ENCODE results near the gene CYB561. TPM values are rescaled to one million over a fixed set of nuclear protein-coding genes. Genes with fewer than 3 reads are reported as not detected.

The CYB561 gene
- polyA plus RNA-seq, 3 donors from 2014 or later = 13.7 to 22.4 (median 21.0) TPM

- Mint-ChIP-seq H3K36me3 (peaks cover 15 to 42% (median 20%) of the 10 kb centered on the region in 3 donors), H3K4me3 (no peak overlapping the region), H3K27me3 (ENCODE audit: low read depth in 3 of 3) (no peaks in the 10 kb centered on the region), H3K27ac (no peak overlapping the region), H3K9me3 (no peaks in the 10 kb centered on the region), H3K4me1 (no peaks in the 10 kb centered on the region)
- no peak for DNase-seq
These were observed 50.9 kb downstream of the CYB561 start for GRCh38 chr17:63395075-63395805.

- no peaks in the 10 kb centered on the region for H3K27me3 Mint-ChIP-seq (ENCODE audit: low read depth in 3 of 3)
- no peak overlapping the region for H3K4me3 Mint-ChIP-seq
- H3K36me3 Mint-ChIP-seq = peaks cover 17 to 37% (median 20%) of the 10 kb centered on the region in 3 donors
- H3K9me3 Mint-ChIP-seq = no peaks in the 10 kb centered on the region
- no peak for DNase-seq
- no peaks in the 10 kb centered on the region for H3K4me1 Mint-ChIP-seq
- no peak overlapping the region for H3K27ac Mint-ChIP-seq
These were observed 56.0 kb downstream of the CYB561 start for GRCh38 chr17:63390090-63390489.

GRCh38 chr17:63387656-63388340 is 58.3 kb downstream of the CYB561 start:
- Mint-ChIP-seq H3K27me3 (ENCODE audit: low read depth in 3 of 3) (peaks cover 0 to 1% (median 0%) of the 10 kb centered on the region in 3 donors), H3K27ac (no peak overlapping the region), H3K9me3 (no peaks in the 10 kb centered on the region), H3K4me3 (no peak overlapping the region), H3K4me1 (no peaks in the 10 kb centered on the region), H3K36me3 (peaks cover 17 to 31% (median 20%) of the 10 kb centered on the region in 3 donors)
- DNase-seq = no peak

GRCh38 chr17:63382826-63383225 is 63.3 kb downstream of the CYB561 start:
- Mint-ChIP-seq H3K36me3 (peaks cover 19 to 23% (median 19%) of the 10 kb centered on the region in 3 donors), H3K9me3 (no peaks in the 10 kb centered on the region), H3K4me3 (no peak overlapping the region), H3K4me1 (peaks cover 0 to under 1% of the 10 kb centered on the region in 2 donors), H3K27ac (no peak overlapping the region), H3K27me3 (ENCODE audit: low read depth in 3 of 3) (peaks cover 0 to 2% (median 1%) of the 10 kb centered on the region in 3 donors)
- no peak for DNase-seq

Other genes with a start within 250 kb of the CYB561 start
- gene ACE, start 30.8 kb upstream of the CYB561 start, polyA plus RNA-seq = under 1 TPM in 1 of 3 donors, not detected in 2; 0.28 TPM
- gene KCNH6, start 77.1 kb upstream of the CYB561 start, polyA plus RNA-seq = not detected
- 100 to 1,000 TPM in 2 of 3 donors, 10 to 100 TPM in 1; 69.2 to 124 (median 113) TPM for gene DCAF7, start 104.2 kb upstream of the CYB561 start, polyA plus RNA-seq
- gene TACO1, start 154.6 kb upstream of the CYB561 start, polyA plus RNA-seq = 10 to 100 TPM; 10.9 to 19.9 (median 19.6) TPM
- 10 to 100 TPM; 21.4 to 40.4 (median 31.9) TPM for gene MAP3K3, start 176.1 kb upstream of the CYB561 start, polyA plus RNA-seq